Panc1 (cell line): ENCODE measurements around the gene IL34. TPM values are rescaled to one million over a fixed set of nuclear protein-coding genes. Genes with fewer than 3 reads are reported as not detected.

Source experiments
- total RNA-seq: library from RNA; stranded (reverse); gene quantifications from one replicate; pipeline ENCODE4 v1.2.1, GENCODE V29; 2021; ENCODE audit not compliant: unreplicated experiment

Gene IL34
- total RNA-seq, 1 experiment from 2014 or later, result 5.8 TPM

Other genes starting within 250 kb of the IL34 start
- 84.2 TPM for gene ST3GAL2, start 207.5 kb upstream of the IL34 start, total RNA-seq
- gene FCSK, start 192.0 kb upstream of the IL34 start, total RNA-seq, result 16.9 TPM
- 45.4 TPM for gene COG4, start 123.0 kb upstream of the IL34 start, total RNA-seq
- gene SF3B3, start 122.7 kb upstream of the IL34 start, total RNA-seq, result 253 TPM
- gene MTSS2, start 39.5 kb downstream of the IL34 start, total RNA-seq, result 55.7 TPM
- 37.9 TPM for gene VAC14, start 154.6 kb downstream of the IL34 start, total RNA-seq